GM18861 (cell line): Measurements from ENCODE around the gene AFAP1L1.

Experiments used
- ATAC-seq: cut with Tn5 transposase; IDR thresholded peaks from one replicate; pipeline ENCODE4 v1.9.1; 2021; ENCODE audit not compliant: unreplicated experiment

AFAP1L1 gene

DNA sequence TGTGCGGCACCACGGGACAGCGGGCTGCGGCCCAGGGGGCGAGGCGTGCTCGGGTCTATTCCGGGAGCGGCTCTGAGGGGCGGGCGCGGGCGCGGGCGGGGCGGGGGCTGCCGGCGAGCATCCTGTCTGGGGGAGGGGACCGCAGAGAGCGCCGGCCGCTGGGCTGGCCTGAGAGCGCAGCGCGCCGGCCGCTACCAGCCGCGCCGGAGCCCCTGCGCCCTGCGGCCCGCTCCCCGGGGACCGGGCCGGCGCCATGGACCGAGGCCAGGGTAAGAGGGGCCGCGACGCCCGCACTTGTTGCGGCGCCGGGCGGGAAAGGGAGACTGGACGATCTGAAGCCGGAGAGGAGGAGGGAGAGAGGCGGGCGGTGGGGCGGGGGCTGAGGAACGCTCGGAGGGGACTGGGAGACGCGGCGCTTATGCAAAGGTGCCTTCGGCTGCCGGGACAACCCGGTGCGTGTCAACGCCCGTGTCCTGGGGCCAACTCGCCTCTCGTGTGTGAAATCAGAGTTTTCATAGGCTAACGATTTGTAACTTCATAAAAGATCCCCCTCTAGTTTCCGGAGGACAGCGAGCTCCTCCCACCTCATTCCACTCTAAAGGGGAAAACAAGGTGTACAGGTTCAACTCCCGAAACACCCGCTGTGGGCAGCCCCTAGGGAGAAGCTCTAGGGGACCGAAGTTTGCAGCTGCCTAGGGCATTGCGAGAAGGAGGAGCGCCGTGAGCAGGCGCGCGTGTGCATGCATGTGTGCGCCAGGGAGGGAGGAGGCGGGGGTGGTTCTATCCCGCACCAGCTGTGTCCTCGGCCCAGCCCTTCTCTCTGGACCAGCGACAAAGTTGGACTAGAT lies at the start of gene AFAP1L1:
AFAP1L1 (plus strand) TSS at position 144 of the 848 bp plus-strand sequence; CDS start at position 254, 110 bp downstream.
- no peak for ATAC-seq

DNA sequence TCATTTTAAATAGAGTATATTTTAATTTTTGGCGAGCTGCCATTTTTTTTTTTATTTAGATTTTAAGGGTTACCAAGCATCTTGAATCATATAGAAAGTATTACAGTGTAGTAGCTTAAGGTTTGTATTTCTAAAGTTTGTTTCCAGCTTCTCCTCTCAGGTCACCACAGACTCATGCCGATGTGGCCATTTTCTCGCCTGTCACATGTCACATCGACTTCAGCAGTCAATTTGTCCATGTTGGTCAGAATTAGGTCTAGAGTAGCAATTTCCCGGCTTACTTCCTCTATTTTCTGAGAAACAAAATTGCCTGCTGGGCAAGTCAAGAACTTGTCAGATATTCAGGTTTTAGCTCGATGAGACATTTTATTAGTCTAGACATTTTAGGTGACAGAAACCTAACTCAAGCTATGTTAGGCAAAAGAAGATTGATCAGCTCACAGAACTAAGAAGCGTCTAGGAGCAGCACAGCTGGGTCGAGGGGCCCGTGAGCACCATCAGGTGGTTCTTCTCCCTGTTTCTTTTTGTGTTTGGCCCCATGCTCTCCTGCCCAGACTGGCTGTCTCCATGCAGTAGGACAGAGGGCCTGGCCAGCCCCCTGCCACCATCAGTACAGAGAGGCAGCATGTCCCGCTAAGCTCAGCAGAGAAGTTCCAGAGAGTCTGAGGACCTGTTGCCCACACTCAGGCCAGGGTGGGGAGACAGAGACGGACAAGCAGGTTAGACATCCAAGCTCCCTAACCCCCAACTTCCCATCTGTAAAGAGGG lies 48.4 kb upstream of the AFAP1L1 start:
- ATAC-seq: no peak

DNA sequence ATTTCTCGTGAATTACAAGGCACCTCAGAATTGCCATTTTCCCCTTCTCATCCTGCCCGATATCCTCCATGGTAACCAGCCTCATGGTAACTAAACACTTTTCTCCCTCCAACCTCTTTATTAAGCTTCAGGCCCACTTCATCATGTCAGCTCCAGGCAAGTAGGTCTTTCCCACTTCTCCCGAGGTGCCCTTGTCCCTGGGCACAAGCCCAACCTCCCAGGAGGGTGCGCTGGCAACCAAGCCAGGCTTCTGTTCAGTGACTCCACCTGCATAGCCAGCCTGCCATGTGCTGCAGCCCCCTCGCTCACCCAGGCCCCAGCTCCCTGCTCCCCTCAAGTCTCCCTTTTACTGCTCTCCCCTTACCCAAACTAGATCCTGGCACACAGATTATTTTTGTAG lies 47.4 kb upstream of the AFAP1L1 start:
- ATAC-seq: no peak

DNA sequence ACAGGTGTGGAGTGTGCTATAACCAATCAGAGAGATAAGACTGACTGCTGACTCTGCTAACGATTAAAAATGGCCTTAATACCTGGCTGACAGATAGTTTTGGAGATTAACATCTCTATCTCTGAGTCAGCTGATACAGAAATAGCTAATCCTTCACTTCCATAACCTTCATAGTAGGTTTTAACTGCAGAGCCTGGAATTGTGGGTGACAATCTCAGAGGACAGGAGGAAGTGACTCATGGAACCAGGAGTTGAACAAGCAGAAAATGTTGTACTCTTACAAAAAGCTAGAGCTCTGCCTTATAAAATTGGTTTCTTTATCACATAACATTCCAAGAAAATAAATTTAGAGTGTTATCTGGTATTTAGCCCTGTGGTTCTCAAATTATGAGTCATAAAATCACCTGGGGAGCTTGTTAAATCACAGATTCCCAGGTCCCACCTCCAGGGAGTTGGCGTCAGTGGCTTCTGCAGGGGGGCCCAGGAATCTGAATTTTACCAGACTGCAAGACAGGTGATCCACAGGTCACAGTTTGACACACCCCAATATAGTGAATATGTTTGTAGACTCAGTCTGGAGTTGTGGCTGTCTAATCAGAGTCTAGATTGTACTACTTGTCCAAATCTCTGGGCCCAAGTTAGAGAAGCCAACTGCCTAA lies 44.4 kb upstream of the AFAP1L1 start:
- ATAC-seq: no peak

DNA sequence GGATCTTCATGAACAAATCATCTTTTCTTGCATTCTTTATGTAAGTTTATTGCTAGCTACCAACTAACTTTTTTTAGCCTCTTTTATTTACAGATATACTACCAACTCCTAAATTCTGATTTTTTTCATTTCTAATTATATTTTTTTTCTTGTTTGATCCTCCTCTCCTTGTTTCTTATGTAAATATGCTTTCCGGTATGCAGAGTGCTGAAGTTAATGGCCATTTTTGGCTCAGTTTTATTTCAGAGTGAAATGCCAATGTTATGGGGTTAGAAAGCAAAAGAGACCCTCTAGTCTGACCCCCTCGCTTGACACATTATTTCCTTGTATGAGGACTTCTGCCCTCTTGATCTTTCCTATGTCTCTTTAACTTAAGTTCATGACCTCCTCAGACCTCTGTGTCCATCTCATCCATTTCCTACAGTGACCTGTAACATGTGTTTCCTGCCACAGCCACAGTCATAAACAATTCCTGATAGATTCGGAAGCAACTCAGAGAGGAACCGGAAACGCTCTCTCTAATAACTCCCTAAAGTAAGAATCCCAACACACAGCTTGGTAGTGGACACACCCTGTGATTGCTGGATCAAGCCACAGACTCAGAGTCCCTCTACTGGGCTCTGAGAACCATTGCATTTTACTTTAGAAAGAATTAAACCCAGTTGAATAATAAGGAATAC lies 42.9 kb upstream of the AFAP1L1 start:
- ATAC-seq: no peak

DNA sequence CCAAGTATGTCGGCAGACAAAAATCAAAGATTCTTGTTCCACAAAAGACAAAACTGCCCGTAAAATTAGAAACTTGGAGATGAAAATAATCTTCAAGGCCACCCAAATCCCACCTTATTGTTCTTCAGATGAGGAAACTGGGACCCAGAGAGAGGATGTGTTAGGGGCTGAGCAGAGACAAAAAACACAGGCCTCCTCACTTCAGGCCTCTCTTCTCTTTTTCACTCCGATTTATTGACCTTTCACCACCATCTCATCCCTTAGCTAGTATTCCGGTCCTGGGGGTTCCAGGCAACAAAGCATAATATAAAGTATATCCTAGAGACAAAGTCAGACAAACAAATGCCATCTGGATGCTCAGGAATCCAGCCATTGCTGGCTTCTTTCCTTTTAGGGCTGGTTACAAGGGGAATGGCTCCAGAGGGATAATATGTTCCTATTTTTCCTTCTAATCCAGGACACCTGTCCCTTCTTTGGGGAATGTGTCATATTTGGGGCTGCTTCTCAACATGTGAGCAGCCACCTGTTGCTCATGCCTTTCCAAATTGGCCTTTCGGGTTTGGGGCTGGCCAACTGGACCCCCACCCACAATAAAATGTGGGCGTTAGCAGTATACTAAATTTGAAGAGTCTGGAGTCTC lies 42.2 kb upstream of the AFAP1L1 start:
- no peak for ATAC-seq

DNA sequence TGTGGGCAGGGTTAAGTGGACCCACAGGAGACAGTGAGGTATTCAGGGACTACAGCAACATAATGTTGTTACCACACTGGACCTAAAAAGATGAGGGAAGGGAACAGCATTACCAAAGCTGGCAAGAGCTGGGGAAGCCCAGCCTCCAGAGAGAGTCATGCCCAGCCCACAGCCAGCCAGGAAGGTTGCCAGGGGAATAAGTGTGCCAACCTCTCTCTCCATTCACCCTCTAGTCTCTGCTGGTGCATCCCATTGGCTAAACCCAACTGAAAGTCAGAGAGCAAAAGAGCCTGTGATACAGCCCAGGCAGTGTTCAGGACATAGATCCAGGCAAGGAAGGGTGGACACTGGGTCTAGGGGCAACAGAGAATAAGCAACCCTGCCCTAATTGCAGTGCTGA lies 35.8 kb upstream of the AFAP1L1 start:
- no peak for ATAC-seq

DNA sequence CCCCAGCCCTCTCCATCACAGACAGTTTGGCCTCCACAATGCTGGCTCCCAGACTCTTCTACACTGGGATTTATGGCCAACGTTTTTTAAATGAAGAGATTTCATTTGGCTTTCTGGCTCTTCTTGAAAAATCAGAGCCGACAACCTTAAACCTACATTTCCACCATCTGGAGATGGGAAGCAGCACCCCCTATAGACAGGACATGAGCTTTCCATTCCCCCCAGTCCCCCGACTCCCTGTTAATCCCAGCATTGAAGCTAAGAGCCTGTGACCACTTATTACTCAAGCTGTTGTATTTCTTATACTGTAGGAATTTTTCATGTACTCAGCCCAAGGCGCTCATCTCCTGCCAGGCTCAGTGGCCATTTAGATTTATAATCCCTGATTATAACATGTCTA lies 34.0 kb upstream of the AFAP1L1 start:
- ATAC-seq: no peak

DNA sequence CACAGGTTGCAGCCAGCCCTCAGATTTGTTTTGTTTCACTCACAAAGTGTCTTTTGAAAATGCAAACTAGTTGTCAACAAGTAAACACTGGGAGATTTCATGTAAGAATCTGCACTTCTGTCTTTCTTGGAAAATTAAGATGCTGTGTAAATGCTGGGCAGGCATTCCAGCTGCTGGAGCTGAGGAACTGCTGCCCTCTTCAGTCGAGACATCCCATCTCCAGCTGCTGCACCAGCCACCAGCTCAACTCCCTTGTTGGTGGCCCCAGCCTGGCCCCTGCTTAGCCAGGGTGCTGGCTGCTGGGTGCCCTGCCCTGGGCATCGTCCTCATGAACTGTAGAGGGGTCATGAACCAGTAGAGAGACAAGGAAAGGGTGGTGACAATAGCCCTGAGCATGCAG lies 33.1 kb upstream of the AFAP1L1 start:
- no peak for ATAC-seq

DNA sequence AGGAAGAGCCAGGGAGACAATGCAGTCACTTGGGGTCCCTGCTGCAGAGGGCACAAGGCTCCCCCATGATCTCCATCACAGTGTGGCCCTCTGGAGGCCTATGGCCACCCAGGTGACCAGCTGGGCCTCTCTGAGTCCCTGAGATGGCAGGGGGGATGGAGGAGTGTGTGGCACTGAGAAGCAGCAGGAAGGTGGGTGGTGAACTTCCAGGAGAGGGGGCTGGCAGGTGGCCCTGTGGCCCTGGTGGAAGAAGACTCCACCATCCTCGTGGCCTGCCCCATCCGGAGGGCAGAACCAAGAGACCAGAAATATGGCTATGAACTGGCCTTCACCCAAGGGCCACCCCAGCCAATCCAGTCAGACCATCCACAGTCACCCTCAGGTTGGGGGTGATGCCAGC lies 31.7 kb upstream of the AFAP1L1 start:
- ATAC-seq: no peak

DNA sequence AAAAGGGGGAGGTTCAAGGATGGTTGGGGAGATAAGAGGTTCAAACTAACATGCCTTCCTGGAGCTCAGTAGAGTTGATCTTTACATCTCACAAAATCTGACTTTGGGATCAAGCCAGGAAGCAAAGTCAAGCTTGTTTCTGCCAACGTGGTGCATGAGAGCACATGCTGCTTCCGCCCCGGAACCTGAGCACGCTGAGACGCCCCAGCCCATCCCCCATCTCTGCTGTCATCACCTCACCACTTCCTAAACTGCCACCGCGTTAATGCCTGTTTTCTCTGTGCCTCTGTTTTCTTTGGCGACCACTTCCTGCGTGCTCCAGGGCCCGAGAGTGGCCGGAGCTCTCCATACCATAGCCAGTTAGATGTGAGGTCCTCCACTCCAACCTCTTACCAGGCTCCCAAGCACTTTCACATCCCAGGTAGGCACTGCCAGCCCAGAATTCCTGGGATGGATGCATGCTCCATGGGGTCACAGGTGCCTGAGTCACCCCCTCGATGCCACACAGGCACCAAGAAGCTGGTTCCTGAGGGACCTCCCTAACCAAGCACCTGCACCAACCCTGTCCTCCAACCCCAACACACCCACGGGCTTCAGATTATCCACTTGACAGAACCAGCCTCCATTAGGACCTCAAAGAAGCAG lies 31.2 kb upstream of the AFAP1L1 start:
- no peak for ATAC-seq

DNA sequence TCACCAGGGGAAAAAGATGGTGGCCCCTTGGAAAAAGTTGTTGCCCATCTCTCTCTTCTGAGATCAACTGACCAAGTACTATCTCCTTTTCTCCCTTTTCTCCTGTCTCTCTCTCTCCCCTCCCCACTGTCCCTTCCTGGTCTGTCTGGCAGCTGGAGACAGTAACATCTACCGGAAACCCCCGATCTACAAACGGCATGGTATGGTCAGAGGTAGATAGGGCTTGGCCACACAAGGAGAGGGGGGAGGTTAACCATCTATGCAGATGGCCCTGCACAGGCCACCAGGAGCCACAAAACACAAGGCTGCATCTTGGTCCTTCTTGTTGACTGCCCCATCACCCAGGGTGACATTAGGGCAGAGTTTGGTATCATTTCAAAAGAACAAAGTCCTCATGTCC lies 29.3 kb upstream of the AFAP1L1 start:
- no peak for ATAC-seq

DNA sequence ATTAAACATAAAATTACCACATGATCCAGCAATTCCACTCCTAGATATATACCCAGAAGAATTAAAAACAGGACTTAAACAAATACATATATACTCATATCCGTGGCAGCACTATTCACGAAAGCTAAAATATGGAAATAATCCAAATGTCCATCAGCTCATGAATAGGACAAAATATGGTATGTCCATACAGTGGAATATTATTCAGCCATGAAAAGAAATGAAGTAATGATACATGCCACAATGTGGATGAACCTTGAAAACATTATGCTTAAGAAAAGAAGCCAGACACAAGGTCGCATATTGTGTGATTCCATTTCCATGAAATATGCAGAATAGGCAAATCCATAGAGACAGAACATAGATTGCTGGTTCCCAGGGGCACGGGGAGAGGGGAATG lies 24.8 kb upstream of the AFAP1L1 start:
- no peak for ATAC-seq

DNA sequence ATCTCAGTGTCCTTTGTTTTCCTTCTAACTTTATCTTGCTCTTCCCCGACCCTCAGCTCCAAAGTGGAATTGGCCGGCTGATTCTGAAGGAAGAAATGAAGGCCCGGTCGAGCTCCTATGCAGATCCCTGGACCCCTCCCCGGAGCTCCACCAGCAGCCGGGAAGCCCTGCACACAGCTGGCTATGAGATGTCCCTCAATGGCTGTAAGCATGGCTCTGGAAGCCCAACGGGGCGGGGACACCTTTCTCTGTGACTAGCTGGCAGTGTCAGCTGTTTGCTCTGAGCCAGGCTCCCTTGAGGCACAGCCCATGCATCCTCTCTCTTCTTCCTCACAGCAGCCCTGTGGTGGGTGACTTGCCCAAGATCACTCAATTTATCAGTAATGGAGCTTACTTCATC lies 23.9 kb upstream of the AFAP1L1 start:
- ATAC-seq: no peak

DNA sequence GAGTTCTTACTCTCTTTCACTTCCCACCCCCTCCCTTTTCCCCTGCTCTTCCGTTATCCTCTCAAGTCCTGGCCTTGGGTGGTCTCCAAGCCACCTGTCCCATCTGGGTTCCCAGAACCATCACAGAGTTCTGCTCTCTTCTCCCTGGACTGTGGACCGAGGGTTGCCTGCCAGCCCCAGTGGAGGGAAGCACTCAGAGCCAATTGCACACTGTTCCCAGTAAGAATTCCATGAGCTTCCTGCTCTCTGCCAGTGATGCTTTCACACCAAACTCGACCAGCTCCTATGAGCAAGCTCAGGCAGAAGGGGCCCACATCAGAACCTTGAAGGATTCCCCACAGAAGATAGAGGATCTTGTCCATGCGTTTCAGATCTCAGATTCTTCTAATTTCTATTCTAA lies 20.1 kb upstream of the AFAP1L1 start:
- no peak for ATAC-seq

DNA sequence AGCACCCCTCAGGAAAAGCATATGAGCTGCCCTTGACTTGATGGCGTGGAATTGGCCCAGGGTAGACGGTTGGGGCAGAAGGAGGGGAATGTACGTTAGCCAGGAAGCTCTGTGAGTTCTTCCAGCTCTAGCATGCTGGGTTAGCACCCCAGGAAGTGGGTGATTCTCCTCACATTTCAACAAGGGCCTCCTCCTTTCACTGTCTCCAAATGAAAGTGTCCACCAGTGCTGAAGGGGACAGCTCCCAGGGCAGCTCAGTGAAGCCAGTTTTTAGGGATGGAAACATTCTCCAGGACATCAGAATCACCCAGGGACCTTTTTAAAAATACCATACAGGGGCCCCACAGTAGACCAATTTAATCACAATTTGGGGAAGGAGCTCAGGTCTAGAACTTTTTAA lies 17.2 kb upstream of the AFAP1L1 start:
- no peak for ATAC-seq

DNA sequence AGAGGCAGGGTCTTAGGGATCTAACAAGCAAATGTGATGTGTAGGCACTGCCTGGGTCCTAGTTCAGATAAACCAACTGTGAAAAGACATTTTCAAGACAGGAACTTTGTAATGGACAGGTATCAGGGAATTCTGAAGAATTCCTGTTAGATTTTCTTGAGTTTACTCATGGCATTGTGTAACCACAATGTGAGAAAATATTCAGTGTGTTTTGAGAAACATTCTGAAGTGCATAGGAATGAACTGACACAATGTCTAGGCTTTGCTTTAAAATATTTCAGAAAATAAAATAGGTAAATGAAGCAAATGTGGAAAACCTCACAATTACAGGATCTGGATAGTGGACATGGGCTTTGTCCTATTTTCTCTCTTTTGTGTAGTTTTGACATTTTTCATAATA lies 15.2 kb upstream of the AFAP1L1 start:
- ATAC-seq: no peak

DNA sequence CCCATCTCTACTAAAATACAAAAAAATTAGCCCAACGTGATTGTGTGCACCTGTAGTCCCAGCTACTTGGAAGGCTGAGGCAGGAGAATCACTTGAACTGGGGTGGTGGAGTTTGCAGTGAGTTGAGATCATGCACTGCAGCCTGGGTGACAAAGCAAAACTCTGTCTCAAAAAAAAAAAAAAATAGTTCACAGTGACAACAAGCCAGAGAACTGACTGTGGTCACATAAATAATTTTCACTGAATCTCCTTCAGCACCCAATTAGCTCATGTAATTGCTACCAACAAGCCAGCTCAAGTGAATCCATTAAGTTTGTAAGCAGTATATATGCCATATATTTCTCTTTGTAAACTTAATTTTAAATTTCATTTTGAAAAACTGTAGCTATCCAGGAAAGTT lies 14.5 kb upstream of the AFAP1L1 start:
- no peak for ATAC-seq

DNA sequence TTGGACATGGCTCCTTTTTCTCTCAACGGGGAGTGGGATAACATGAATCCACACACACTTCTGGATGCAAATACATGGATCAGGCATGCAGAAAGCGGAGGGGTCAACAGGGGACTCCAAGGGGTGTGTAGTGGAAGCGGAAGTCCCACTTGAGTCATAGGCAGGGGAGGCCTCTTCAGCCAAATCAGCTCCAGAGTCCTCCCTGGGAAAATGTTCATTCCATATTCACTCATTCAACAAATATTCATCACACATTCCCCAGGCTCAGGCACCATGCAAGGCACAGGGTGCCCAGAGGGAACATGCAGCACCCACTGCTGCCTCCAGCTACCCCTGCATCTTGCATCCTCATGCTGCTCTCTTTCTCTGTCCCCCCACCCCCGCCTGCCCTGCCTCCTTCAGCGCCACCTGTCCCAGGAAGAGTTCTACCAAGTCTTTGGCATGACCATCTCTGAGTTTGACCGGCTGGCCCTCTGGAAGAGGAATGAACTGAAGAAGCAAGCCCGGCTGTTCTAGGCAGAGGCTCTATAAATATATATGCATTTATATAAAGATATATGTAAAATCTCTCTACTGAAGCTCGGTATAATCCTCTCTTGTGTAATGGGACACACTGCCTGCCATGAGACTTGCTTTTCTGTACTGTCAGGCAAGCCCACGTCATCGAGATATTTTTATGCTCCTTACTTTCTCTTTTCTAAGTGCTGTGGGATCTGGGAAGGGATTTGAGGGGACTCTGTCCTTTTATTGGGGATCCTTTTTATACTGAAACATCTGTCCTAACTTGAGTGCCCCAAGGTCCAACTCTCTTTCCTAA lies 13.6 kb upstream of the AFAP1L1 start:
- no peak for ATAC-seq
